ENCODE data around the gene CACNA1C.
"Not testable (repeated sequence)": the region's sequence is repeated elsewhere in the genome, so short reads cannot be mapped to it uniquely, and the experiment has no call there.

CACNA1C gene

GRCh38 chr12:2236506-2237294, 183.9 kb downstream of the CACNA1C start:
- no peak for ATAC-seq

- no peak for ATAC-seq
Observed at GRCh38 chr12:2238111-2238510, 185.3 kb downstream of the CACNA1C start.

DNA sequence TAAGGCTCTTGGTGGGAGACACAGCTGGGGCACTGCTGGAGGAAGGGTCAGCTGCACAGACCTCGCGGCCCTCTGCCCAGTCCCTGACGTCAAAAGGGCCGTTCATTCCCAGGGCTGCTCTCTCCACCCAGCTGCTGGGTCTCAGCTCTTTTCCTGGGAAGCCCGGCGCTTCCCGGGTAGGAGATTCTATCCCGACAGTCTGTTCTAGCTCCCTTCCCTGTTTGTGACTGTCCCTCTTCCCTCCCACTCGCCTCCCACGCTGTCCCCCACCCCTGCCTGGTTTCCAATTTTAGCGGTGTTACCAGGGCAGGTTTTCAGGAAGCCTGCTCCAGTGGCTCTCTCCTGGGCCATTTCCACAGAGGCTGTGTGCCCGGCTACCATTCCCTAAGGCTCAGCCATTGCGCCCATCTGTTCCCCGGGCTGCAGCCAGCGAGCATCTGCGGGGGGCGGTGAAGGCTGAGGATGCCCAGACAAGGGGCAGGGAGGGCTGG, 186.6 kb downstream of the CACNA1C start:
- no peak for ATAC-seq

GRCh38 chr12:2240390-2240789, 187.6 kb downstream of the CACNA1C start:
- no peak for ATAC-seq

GRCh38 chr12:2240984-2241383, 188.2 kb downstream of the CACNA1C start:
- ATAC-seq, result no peak

GRCh38 chr12:2242216-2242615, 189.4 kb downstream of the CACNA1C start:
- ATAC-seq, result no peak

DNA sequence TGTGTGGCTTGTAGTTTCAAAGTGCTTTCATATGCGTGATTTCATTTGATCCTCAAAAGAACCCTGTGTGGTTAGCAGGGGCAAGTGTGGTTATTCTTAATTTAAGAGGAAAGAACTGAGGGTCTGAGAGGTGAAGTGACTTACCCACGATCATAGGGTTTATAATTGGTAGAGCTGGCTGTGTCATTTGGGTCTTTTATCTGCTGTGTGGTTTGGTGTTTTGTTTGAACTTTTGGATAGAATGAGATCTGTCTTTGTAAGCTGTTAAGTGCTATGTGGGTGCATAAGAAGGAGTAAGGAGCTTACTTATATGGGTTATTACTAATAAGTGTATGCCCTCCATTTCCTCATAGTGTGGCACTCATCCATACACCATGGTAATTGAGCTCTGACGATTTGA, 190.0 kb downstream of the CACNA1C start:
- no peak for ATAC-seq

- ATAC-seq, result no peak
Observed at GRCh38 chr12:2243275-2243674, 190.5 kb downstream of the CACNA1C start.

DNA sequence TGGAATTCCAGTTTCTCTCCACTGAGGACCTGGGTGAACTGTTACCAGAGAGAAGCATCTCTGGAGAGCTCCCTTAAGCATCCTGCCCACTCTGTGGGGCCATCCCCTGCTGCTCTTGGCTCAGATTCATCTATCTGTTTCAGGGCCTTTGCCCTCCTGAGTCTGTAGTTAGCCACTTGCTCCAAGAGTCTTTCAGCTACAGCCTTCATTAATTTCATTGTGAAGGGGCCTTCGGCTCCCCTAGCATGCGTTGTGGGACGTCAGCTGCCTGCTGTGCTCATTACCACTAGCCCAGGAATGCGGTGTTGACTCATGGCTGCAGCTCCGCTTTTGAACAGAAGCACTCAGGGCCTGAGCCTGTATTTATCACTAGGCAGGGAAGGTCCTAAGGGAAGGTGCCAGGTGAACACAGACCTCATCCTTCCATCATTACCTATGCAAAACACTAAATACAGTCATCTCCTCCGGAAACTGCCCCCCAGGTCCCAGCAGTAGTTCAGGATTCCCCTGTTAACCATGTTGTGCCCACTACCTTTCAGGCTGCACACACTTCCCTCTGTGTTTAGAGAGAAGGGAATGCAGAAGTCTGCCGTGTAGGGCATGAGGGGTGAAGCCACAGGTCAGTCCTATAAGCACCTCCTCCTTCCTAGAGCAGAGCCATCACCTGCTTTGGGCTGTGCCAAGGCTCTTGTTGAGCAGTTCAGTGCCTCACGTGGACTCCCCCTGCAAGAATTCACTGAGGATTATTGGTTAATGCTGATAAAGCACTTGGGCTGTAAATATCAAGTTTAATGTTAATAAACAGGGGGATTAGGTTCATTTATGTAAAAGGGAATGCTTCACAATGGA, 191.4 kb downstream of the CACNA1C start:
- no peak for ATAC-seq

GRCh38 chr12:2246358-2246757, 193.6 kb downstream of the CACNA1C start:
- no peak for ATAC-seq

GRCh38 chr12:2247120-2247519, 194.3 kb downstream of the CACNA1C start:
- no peak for ATAC-seq

DNA sequence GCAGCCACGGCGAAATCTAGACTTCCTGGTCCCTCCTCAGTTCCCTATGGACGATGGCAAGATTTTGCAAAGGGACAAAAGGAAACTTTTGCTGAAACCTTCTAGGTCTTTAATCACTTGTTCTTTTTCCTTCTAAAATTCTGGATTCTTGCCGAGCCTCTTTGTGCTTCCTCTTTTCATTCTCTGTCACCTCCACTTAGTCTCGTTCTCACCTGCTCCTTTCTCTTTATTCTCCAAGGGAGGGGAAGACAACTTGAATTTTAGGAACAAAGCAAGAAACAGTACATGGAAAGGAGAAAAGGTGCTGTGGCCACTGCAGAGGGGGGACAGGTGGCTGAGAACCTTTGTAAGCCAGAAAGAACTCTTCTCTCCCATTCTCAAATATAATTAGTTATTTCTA, 194.8 kb downstream of the CACNA1C start:
- ATAC-seq, result no peak

- ATAC-seq, result no peak
Observed at GRCh38 chr12:2248087-2248900, 195.5 kb downstream of the CACNA1C start.

GRCh38 chr12:2248901-2249381, 196.2 kb downstream of the CACNA1C start:
- no peak for ATAC-seq

DNA sequence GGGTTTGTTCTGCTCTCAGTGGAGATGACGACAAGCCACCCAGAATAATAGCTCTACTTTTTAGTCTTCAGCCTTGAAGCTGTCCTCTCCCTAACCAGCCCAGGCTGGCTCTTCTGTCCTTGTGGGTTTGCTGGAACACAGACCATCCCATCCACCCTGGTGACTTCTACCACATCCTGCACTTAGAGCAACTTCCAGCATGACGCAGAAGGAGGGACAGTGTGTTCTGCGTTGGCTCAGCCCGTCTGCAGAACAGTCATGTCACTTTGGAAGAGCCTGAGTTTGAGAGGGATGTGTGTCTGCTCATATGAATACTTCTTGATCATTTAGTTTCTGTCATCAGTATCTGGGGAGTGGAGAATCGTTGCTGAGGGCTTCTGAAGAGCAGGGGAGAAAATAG, 198.0 kb downstream of the CACNA1C start:
- ATAC-seq, result no peak

GRCh38 chr12:2251526-2252209, 198.9 kb downstream of the CACNA1C start:
- no peak for ATAC-seq

DNA sequence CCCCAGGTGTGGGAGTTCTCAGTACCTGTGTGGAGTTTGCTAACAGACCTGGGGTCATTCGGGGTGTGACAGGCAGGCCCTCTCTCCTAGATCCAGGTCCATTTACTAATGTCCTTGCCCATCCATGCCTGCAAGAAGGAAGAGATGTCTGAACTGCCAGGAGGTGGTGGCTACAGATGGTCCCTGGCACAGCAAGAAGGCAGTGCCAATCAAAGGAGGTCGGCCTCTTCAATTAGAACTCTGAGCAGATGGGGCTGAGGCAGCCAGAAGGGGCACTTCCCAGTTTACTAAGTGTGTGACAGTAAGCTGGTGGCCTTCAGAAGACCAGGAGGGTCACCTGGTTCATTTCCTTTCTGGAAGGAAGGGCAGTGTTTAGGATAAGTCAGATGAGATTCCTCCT, 202.5 kb downstream of the CACNA1C start:
- ATAC-seq, result no peak

DNA sequence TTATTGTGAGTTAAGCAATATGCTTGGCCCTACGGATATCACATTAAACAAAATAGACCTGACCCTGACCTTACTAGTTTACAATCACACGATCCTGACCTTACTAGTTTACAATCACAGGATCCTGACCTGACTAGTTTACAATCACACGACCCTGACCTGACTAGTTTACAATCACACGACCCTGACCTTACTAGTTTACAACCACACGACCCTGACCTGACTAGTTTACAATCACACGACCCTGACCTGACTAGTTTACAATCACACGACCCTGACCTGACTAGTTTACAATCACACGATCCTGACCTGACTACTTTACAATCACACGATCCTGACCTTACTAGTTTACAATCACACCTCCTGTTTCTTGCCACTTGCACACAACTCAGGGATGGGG, 202.9 kb downstream of the CACNA1C start:
- ATAC-seq, result not testable (repeated sequence)

DNA sequence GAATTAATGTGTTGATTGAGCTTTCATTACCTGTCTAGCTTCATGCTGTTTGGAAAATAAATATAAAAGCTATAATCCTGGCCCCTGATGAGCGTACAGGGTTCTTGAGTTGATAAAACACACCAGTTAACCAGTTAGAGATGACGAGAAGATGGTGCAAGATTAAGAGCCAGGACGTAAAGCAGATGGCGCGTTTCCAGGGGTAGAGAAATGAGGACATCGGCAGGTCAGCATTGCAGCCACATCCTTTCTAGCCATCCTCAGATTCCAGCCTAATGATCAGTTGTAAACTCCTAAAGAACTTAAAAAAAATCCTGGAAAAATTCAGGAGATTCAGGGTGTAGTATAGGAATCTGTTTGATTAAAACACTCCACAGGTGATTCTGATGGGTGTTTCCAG, 203.7 kb downstream of the CACNA1C start:
- no peak for ATAC-seq

DNA sequence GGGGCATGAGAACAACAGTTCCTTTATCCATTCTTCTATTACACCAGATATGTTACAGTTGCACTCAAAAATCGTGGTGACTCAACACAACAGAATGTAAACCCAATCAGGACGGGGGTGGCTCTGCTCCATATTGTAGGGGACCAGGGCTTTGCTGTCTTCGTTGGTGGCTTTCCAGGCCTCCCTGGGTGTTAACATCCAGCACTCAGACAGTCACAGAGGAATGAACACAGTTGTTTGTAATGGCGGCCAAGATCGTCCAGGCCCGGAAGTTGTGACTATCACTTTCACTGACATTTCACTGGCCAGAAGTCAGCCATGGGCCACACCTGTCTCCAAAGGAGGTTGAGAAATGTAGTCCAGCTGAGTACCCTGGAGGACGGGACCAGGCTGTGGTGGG, 204.1 kb downstream of the CACNA1C start:
- ATAC-seq, result no peak

GRCh38 chr12:2258025-2258424, 205.2 kb downstream of the CACNA1C start:
- ATAC-seq, result no peak

DNA sequence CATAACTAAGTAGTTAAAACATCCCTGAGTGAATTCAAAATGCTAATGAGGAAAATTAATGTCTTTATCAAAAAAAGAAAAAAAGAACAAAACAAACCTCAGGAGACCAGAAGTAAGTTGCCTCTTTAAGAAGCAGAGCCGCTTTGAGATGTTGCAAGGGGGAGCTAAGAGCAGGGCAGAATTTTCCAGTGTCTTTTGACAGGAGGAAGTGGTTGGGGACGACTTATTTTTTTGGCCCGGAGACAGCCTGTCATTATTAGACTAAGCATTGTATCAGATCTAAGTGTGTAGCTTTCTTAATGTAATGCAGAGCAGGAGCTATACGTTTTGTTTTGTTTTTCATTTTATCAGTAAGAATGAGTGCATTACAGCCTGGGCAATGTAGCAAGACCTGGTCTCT, 206.6 kb downstream of the CACNA1C start:
- no peak for ATAC-seq
